ENCODE measurements around the gene RAP2B.

DNA sequence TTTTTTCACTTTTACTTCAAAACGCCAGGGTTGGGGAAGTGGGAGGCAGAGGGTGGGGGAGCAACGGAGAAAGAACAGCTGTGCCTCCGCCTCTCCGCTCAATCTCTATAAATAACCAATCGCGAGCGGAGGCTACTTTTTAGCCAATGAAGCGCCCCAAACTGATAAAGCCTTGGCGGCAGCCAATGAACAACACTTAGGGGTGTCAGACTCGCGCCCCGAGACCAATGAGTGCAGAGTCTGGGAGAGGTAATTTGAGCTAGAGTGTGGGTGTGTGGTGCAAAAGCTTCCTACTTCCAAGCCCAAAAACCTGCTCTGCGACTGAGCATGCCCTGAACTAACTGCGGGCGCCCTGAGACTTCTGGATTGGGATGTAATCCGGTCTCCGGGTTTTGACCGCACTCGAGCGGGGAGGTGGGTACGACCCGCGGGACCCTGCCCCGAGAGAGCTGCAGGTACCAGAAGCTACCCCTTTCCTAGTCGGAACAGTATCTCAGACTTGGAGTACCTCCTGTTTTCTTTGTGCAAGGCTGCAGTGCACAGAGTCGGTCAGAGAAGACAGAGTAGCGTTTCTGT is 800 bp upstream of the RAP2B start:
- TF ChIP-seq, protein P1, sequence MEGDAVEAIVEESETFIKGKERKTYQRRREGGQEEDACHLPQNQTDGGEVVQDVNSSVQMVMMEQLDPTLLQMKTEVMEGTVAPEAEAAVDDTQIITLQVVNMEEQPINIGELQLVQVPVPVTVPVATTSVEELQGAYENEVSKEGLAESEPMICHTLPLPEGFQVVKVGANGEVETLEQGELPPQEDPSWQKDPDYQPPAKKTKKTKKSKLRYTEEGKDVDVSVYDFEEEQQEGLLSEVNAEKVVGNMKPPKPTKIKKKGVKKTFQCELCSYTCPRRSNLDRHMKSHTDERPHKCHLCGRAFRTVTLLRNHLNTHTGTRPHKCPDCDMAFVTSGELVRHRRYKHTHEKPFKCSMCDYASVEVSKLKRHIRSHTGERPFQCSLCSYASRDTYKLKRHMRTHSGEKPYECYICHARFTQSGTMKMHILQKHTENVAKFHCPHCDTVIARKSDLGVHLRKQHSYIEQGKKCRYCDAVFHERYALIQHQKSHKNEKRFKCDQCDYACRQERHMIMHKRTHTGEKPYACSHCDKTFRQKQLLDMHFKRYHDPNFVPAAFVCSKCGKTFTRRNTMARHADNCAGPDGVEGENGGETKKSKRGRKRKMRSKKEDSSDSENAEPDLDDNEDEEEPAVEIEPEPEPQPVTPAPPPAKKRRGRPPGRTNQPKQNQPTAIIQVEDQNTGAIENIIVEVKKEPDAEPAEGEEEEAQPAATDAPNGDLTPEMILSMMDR (IDR thresholded peaks at IDR 0.05; ENCODE audit: low read depth, low read length) = no peak
- TF ChIP-seq EZH2phosphoT487 (IDR thresholded peaks at IDR 0.05; ENCODE audit: low read depth) = no peak

Measured in OCI-LY3 (cell line).